CD4-positive, alpha-beta T cell treated with Interleukin-17A for 1 hour (primary cell): ENCODE measurements around the gene PTPRT.

Experiments
- DNase-seq: peaks from one replicate; pipeline ENCODE4 v3.0.0-alpha.2; 2020

PTPRT gene

DNA sequence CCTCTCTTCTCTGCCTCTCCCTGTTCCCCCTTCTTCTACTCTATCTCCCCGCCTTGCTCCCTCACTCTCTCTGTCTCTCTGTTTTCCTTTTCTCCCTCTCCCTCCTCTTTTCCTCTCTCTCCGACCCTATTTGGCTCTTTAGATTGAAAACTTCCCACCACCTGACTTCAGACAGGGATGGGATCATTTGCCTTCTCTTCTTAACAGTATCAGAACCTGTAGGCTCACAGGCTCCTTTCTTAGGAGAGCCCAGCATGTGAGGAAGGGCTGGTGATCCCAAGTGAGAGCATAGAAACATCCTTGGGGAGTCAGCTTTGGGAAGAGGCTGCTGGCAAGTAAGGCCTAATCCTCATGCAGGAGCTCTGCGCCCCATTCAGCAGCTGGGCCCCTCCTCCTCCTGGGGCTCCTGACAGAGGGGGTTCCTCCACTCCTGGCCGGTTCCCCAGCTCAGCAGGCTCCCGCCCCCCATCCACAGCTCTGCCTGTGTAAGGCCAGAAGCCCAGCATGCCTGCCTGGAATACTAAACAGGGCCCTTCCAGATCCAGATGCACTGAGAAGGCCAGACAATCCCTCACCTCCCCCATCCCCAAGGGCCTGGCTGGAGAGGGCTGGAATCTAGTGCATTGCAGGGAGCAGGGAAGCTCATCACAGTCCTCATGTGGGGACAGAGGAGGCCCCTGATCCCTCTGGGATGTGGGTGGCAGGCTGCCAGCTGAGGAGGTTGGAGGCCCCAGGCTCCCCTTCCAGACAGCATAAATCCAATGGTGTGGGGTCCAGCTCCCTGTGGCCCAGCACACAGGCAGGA, 93.4 kb downstream of the PTPRT start:
- no peak for DNase-seq

DNA sequence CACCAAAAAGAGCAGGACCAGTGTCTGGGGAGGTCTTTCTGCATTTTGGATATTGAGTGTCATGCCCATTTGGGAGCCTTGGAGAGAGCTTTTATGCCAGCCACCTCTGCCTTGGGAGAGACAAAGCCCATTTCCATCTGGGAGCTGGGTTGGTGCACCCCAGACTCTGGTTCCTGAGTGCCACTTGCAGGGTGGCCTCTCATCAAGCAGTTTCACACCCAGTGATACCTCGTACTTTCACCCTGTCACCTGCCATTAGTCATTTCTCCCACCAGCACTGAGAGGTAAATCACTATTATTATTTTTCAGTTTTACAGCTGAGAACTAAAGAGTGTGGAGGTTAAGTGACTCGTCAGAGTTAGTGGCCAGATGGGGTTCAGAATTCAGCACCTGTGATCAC, 94.7 kb downstream of the PTPRT start:
- no peak for DNase-seq

- DNase-seq: no peak
Observed at GRCh38 chr20:43092386-43093088, 97.2 kb downstream of the PTPRT start.

DNA sequence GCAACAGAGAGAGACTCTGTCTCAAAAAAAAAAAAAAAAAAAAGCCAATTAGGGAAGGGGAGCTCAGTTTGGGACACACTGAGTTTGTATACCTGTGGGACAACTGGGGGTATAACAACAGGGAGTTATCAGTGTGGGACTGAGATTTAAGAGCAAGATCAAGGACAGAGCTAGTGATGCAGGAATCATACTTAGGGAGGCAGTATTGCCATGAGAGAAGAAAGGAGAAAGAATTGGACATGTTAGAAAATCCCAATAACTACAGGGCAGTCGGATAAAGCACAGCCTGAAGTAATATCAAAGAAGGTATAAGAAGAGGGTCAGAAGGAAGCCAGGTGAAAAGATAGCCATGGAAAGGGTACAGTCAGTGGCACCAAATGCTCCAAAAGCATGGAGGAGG, 121.2 kb downstream of the PTPRT start:
- DNase-seq: no peak

DNA sequence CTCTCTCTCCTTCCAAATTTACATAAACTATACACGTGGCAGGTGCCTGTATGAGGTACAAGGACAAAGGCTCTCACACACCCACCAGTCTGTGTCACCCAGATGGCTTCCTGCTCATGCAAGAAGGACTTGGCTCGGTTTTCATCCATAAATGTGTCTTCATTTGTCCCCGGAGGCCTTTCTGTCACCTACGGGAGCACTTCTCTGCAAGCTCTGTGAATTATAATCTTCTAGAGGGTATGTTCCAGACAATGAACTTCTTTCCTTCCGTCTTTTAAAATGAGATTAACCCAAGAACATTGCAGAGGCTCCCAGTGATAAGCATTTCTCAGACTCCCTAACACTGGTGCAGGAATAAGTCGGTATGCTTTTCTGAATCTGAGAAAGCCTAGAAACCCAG, 123.6 kb downstream of the PTPRT start:
- no peak for DNase-seq

DNA sequence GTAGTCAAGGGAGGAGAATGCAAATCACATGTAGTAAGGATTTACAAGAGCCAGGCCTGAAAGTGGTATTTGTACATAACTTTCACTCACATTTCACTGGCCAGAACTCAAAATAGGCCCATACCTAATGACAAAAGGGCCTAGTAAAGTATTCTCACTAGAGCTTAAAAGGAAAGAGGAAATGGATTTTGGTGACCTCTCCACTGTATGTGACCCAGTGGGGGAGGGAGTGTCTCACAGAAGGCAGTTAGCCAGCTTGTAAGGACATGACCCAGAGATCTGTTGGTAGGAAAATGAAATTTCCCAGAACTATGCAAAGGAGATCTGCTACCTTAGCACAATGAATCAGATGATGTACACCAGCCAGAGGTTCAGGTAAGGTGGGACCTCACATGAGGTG, 124.4 kb downstream of the PTPRT start:
- DNase-seq: no peak

- no peak for DNase-seq
Observed at GRCh38 chr20:43058077-43058476, 131.6 kb downstream of the PTPRT start.

GRCh38 chr20:43057317-43057716, 132.4 kb downstream of the PTPRT start:
- no peak for DNase-seq

GRCh38 chr20:43055181-43055884, 134.4 kb downstream of the PTPRT start:
- no peak for DNase-seq

- DNase-seq: no peak
Observed at GRCh38 chr20:43052532-43052931, 137.2 kb downstream of the PTPRT start.

DNA sequence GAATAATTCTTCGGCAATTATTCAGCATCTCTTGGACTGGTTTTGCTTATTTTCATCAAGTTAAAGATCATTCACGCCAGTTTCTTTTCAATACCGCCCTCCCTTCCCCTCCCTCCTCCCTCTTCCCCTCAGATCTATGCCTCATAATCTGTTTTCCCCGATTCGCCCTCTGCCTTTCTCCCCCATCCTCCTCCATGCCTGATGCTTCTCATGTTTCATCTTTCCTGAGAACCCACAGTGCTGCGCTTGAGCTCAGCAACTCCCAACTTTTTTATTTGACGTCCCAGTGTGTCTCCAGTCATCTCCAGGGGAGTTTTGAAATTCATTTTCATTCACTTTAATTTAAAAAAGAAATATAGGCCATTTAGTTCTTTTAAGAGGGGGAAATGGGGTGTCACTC, 142.7 kb downstream of the PTPRT start:
- DNase-seq: no peak

DNA sequence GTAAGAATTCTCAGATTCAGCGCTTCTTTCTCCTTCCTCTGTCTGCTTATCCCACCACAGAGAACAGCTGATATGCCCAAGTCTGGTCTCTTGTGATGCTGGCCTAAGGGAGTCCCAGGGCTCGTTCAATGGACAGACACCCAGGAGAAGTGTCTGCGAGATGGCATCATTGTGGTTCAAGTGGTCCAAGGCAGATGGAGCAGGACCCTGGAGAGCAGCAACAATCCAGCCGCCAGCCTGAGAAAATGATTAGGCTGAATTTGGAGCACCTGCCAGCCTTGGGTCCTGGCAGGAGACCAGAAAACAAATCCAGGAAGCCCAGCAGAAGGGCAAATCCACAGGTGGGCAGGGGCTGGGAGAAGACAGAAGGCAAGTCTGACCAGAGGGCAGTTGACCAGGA, 145.8 kb downstream of the PTPRT start:
- no peak for DNase-seq

GRCh38 chr20:43040427-43040826, 149.3 kb downstream of the PTPRT start:
- no peak for DNase-seq

DNA sequence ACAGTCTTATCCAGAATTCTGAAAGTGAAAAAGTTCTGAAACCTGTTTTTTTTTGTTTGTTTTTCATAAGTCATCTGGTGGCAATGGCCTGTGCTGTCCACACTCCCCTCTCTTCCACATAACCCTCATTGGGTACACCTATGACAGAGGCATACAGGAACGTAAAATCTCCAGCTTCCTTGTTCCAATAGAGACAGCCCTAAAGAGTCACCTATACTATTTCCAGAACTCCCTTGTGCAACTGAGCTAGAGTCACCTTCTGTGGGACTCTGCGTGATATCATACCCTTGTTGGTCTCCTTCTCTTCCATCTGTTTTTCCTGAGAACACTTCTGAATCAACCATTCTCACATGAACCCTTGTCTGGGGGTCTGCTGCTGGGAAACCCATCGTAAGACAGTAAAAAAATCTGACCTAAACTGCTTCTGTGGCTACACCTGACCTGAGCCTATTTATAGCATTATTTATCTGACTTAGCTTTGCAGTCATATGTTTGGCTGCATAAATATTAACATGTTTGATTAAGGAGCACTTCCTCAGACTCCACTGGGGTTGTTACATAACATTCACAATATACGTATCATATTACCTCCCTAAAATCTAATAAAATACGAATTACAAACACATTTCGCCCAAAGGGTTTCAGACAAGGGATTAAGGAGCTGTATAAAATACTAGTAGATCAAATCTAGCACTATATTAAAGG, 151.9 kb downstream of the PTPRT start:
- no peak for DNase-seq

DNA sequence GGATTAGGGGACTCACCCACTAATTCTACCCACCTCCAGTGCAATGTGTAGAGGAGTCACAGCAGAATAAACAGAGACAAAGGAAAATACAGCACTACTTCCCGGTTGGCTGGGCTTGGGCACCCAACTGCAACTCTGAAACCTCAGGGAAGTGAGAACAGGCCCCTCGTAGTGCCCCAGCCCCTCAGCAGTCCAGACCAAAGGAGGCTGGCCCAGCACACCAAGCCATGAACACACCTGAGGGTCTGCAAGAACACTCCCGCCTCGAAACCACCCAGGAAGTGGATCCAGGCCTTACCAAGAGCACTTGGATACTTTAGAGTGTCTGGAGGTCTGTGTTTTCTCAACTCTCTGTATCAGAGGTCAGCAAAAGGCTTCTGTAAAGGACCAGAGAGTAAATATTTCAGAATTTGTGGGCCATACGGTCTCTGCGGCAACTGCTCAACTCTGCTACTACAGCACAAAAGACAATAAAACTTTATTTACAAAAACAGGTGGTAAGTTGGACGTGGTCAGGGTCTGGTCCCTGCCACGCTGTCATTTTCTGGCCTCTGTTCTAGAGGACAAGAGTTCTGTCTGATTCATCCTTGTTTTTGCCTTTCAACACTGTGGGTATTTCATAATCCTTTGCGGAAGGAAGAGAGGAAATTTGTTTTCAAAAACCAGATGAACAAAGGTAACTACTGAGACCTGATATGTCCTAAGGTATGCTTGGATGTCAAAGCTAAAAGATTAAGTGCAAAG, 154.6 kb downstream of the PTPRT start:
- DNase-seq: no peak

DNA sequence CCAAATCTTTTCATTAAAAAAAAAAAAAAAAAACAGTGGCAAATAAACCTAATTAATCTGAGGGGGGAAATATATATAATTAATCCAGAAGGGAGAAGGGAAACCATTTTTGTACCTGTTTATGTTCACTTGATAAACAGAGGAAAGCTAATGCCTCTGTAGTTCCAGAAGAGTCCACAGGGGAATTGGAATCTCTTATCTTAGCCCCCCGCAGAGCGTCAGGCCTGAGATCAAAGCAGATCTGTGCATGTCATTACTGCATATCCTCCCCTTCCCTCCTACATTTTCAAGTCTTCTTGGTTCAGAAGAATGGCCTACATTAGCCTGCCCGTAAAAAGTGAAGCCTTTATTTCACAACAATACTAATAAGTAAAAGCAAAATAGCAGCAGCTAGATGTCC, 157.2 kb downstream of the PTPRT start:
- DNase-seq: no peak

DNA sequence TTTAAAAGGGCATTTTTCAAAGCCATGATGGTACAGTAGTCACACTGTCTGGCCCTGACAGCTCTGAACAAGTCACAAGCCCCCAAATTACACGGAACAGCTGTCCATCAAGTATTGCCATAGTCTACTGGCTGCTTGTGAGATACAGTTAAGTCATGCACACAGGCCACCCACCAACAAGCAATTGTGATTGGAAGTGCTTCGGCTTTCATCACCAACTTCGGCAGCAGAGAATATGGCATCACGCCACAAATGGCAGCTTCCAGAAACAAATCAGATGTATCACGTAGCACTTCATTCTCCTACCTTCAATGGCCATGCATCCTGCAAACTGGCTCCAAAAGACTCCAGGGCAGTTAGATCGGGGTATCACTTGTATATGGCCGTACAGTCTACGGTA, 160.5 kb downstream of the PTPRT start:
- no peak for DNase-seq

DNA sequence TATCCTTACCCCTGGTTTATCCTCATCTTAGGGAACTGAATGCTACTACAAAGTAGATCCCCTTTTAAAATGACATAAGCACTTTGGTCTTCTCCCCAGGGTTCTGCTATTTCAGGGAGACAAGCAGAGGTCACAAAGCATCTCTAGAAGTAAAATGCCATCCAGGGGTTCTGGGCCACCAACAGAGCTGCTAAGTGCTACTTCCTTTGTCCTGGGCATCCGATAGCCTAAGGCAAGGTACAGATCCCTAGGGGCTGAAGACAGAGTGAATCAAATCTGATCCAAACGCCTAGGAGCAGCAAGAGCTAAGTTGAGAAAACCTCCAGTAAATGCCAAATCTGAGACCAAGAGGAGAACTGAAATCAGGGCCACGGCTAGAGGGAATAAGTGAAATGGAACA, 161.2 kb downstream of the PTPRT start:
- no peak for DNase-seq

- DNase-seq: no peak
Observed at GRCh38 chr20:43023836-43024235, 165.9 kb downstream of the PTPRT start.

DNA sequence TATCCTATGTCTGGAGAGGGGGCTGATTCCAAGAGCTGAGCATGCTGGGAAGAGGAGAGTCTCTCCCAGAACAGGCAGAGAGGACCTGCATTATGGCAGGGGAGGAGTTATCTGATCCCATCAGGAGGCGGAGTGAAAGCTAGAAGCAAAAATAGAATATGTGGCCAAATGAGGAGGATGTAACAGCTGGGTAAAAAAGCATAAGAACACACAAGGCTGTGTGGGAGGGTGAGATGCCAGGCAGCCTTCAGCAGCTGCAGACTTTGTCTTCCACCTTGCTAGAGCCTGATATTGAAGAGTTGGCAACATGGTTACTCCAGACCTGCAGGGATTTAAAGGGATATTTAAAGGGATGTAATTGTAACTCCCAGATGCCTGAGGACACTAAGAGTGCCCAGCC, 167.1 kb downstream of the PTPRT start:
- DNase-seq: no peak

GRCh38 chr20:43022081-43022480, 167.6 kb downstream of the PTPRT start:
- DNase-seq: no peak

DNA sequence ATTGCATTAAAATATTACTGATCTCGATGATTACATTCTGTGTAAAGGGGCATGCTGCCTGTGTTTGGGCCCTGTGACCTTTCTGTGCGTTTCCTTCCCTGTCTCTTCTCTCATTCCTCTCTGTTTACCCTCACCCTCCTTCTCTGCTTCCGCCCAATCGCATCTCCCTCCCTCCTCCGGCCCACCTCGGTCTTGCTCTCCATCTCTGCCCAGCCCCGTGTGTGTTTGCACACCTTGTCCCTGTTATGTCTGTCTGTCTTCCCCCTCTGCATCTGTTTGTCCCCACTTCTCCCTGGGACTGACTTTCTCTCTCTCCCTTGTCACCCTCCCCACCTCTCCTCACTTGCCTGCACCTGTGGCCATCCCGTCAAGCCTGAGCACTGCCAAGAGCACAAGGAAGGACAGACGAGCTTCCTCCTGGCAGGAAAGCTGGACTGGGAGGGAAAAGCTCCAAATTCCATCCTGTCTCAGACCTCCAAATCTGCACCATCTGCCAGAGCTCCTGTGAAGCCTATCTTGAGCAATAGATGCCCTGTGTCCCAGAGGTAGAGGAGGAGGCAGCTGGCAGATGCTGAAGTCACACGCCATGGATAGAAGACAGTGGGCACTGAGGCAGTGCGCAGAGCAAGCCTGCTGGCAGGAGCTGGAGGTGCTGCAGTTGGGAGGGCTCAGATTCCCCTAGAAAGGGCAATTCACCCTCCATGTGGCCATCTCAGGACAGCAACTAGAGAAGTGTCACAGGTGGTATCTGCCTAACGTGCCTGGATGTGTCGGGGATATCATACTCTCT, 172.3 kb downstream of the PTPRT start:
- DNase-seq: no peak
